Keratinocyte (primary cell): ENCODE measurements around the gene R3HDM2.

ENCODE experiments used
- EZH2 ChIP-seq: IDR thresholded peaks from one replicate; pipeline ENCODE4 v1.6.1; 2012; ENCODE audit warnings: inconsistent platforms, mild to moderate bottlenecking, low read length, moderate library complexity
- TF ChIP-seq, protein P1 (sequence below), 3 experiments: IDR thresholded peaks in 1 of 3; conservative IDR thresholded peaks in 1 of 3; optimal IDR thresholded peaks in 1 of 3; 2 replicates in 2 of 3; 3 replicates in 1 of 3; pipeline versions ENCODE3 to v1.5.1; 2011; ENCODE audit warnings: low read length in 3 of 3, mild to moderate bottlenecking in 3 of 3, moderate library complexity in 2 of 3, control low read depth in 1 of 3, inconsistent platforms in 1 of 3; ENCODE audit not compliant: insufficient read depth in 2 of 3; ENCODE audit errors: extremely low read depth in 1 of 3

- TF ChIP-seq, protein P1, sequence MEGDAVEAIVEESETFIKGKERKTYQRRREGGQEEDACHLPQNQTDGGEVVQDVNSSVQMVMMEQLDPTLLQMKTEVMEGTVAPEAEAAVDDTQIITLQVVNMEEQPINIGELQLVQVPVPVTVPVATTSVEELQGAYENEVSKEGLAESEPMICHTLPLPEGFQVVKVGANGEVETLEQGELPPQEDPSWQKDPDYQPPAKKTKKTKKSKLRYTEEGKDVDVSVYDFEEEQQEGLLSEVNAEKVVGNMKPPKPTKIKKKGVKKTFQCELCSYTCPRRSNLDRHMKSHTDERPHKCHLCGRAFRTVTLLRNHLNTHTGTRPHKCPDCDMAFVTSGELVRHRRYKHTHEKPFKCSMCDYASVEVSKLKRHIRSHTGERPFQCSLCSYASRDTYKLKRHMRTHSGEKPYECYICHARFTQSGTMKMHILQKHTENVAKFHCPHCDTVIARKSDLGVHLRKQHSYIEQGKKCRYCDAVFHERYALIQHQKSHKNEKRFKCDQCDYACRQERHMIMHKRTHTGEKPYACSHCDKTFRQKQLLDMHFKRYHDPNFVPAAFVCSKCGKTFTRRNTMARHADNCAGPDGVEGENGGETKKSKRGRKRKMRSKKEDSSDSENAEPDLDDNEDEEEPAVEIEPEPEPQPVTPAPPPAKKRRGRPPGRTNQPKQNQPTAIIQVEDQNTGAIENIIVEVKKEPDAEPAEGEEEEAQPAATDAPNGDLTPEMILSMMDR (optimal IDR thresholded peaks at IDR 0.05 in 1 of 3, IDR thresholded peaks at IDR 0.05 in 1 of 3, conservative IDR thresholded peaks at IDR 0.05 in 1 of 3; ENCODE audit: extremely low read depth in 1 of 3, insufficient read depth in 2 of 3, low read length in 3 of 3), result no peak
- no peak for TF ChIP-seq EZH2
Measured at GRCh38 chr12:57261428-57261865, 169.4 kb downstream of the R3HDM2 start.
